Activated T-cell treated with anti-CD3 and anti-CD28 coated beads, Interleukin-2, amount 50 U/mL, for 72 hours (primary cell): ENCODE results near the gene FERMT2. TPM values are rescaled to one million over a fixed set of nuclear protein-coding genes. Genes with fewer than 3 reads are reported as not detected.
A peak's percentile ranks its signal among the peaks of the same experiment; 100 is the strongest.

Source experiments
- ATAC-seq, 2 donors: fragments of 150-1000 bp; cut with Tn5 transposase; replicated peaks in 1 of 2; 2 replicates each; pipeline ENCODE4 v1.10.0; 2021; ENCODE audit warnings: moderate library complexity in 2 of 2, mild to moderate bottlenecking in 1 of 2
- DNase-seq, 2 donors: peaks; one replicate each; pipeline ENCODE4 v3.0.0; 2021 to 2022; ENCODE audit warnings: mixed read lengths in 1 of 2
- H3K27ac Mint-ChIP-seq: one replicate; pipeline ENCODE4 v1.8.0; 2022; ENCODE audit warnings: mild to moderate bottlenecking, moderate library complexity, mixed read lengths
- H3K27me3 Mint-ChIP-seq: one replicate; pipeline ENCODE4 v1.8.0; 2022; ENCODE audit warnings: low read depth, mixed read lengths
- H3K36me3 Mint-ChIP-seq, 2 donors: one replicate each; pipeline ENCODE4 v1.8.0; 2022; ENCODE audit warnings: mixed read lengths in 2 of 2, mild to moderate bottlenecking in 1 of 2; ENCODE audit not compliant: insufficient read depth in 2 of 2
- H3K4me1 Mint-ChIP-seq: one replicate; pipeline ENCODE4 v1.8.0; 2022; ENCODE audit warnings: low read depth, mixed read lengths
- H3K4me3 Mint-ChIP-seq, 2 donors: one replicate each; pipeline ENCODE4 v1.8.0; 2022; ENCODE audit warnings: mild to moderate bottlenecking in 2 of 2, mixed read lengths in 2 of 2, moderate library complexity in 2 of 2
- H3K9me3 Mint-ChIP-seq, 2 donors: one replicate each; pipeline ENCODE4 v1.8.0; 2022; ENCODE audit warnings: mixed read lengths in 2 of 2
- total RNA-seq, 2 donors: library from RNA; stranded (reverse); gene quantifications; one replicate each; pipeline ENCODE4 v1.2.3, GENCODE V29; 2022

The FERMT2 gene
- total RNA-seq, result 10 to 100 TPM; 12.1 to 18.8 TPM

GRCh38 chr14:52950898-52951680 is at the start of gene FERMT2:
Gene FERMT2, minus strand, starts transcription at chr14:52951050. Its CDS starts 482 bp downstream, at chr14:52950568.
- peak within 1 kb of the TSS; percentile 89 to 91 for H3K4me3 Mint-ChIP-seq
- peaks cover 3 to 5% of the 10 kb centered on the region in 2 donors for H3K36me3 Mint-ChIP-seq
- no peaks in the 10 kb centered on the region for H3K9me3 Mint-ChIP-seq
- H3K27ac Mint-ChIP-seq, result peak within 1 kb of the TSS; percentile 43
- peak; percentile 30 to 51 for DNase-seq
- H3K4me1 Mint-ChIP-seq, result peaks cover 31% of the 10 kb centered on the region
- peaks cover 54% of the 10 kb centered on the region for H3K27me3 Mint-ChIP-seq
- ATAC-seq, result peak; percentile 69 to 72

- H3K27ac Mint-ChIP-seq, result no peak overlapping the region
- H3K27me3 Mint-ChIP-seq, result no peaks in the 10 kb centered on the region
- H3K4me3 Mint-ChIP-seq, result no peak overlapping the region
- H3K36me3 Mint-ChIP-seq, result no peaks in the 10 kb centered on the region
- no peaks in the 10 kb centered on the region for H3K9me3 Mint-ChIP-seq
- H3K4me1 Mint-ChIP-seq, result no peaks in the 10 kb centered on the region
- ATAC-seq, result no peak
- no peak for DNase-seq
Observed at GRCh38 chr14:52998376-52999015, 47.6 kb upstream of the FERMT2 start.

- Mint-ChIP-seq H3K4me3 (no peak overlapping the region), H3K36me3 (no peaks in the 10 kb centered on the region), H3K9me3 (no peaks in the 10 kb centered on the region), H3K27ac (no peak overlapping the region), H3K4me1 (no peaks in the 10 kb centered on the region), H3K27me3 (peaks cover 6% of the 10 kb centered on the region)
- no peak for DNase-seq
- no peak for ATAC-seq
Observed at GRCh38 chr14:52996493-52996892, 45.6 kb upstream of the FERMT2 start.

GRCh38 chr14:52995998-52996397 is 45.1 kb upstream of the FERMT2 start:
- DNase-seq (no peak), ATAC-seq (no peak)
- no peaks in the 10 kb centered on the region for H3K9me3 Mint-ChIP-seq
- no peaks in the 10 kb centered on the region for H3K4me1 Mint-ChIP-seq
- H3K4me3 Mint-ChIP-seq, result no peak overlapping the region
- peaks cover 6% of the 10 kb centered on the region for H3K27me3 Mint-ChIP-seq
- no peaks in the 10 kb centered on the region for H3K36me3 Mint-ChIP-seq
- no peak overlapping the region for H3K27ac Mint-ChIP-seq

GRCh38 chr14:52992236-52992870 is 41.5 kb upstream of the FERMT2 start:
- no peaks in the 10 kb centered on the region for H3K4me1 Mint-ChIP-seq
- DNase-seq (no peak), ATAC-seq (no peak)
- H3K27me3 Mint-ChIP-seq, result peaks cover 6% of the 10 kb centered on the region
- H3K36me3 Mint-ChIP-seq, result peaks cover 0 to 1% of the 10 kb centered on the region in 2 donors
- H3K27ac Mint-ChIP-seq, result no peak overlapping the region
- H3K4me3 Mint-ChIP-seq, result no peak overlapping the region
- H3K9me3 Mint-ChIP-seq, result no peaks in the 10 kb centered on the region

- Mint-ChIP-seq H3K9me3 (peaks cover 0 to 1% of the 10 kb centered on the region in 2 donors), H3K4me3 (no peak overlapping the region), H3K27ac (no peak overlapping the region), H3K27me3 (peaks cover 5% of the 10 kb centered on the region), H3K36me3 (peaks cover 0 to 1% of the 10 kb centered on the region in 2 donors), H3K4me1 (no peaks in the 10 kb centered on the region)
- ATAC-seq (no peak), DNase-seq (no peak)
Observed at GRCh38 chr14:52988139-52988538, 37.3 kb upstream of the FERMT2 start.

GRCh38 chr14:52987514-52987913 is 36.7 kb upstream of the FERMT2 start:
- peaks cover 0 to 1% of the 10 kb centered on the region in 2 donors for H3K9me3 Mint-ChIP-seq
- DNase-seq, result no peak
- H3K4me1 Mint-ChIP-seq, result no peaks in the 10 kb centered on the region
- no peak overlapping the region for H3K27ac Mint-ChIP-seq
- H3K27me3 Mint-ChIP-seq, result no peaks in the 10 kb centered on the region
- H3K4me3 Mint-ChIP-seq, result no peak overlapping the region
- ATAC-seq, result no peak
- peaks cover 0 to 1% of the 10 kb centered on the region in 2 donors for H3K36me3 Mint-ChIP-seq

- H3K4me1 Mint-ChIP-seq, result no peaks in the 10 kb centered on the region
- peak in 1 of 2 donors; percentile 79 for ATAC-seq
- peaks cover 0 to 1% of the 10 kb centered on the region in 2 donors for H3K9me3 Mint-ChIP-seq
- H3K27me3 Mint-ChIP-seq, result no peaks in the 10 kb centered on the region
- no peak for DNase-seq
- no peak overlapping the region for H3K27ac Mint-ChIP-seq
- H3K36me3 Mint-ChIP-seq, result peaks cover 0 to 1% of the 10 kb centered on the region in 2 donors
- no peak overlapping the region for H3K4me3 Mint-ChIP-seq
Observed at GRCh38 chr14:52987042-52987441, 36.2 kb upstream of the FERMT2 start.

- no peak overlapping the region for H3K4me3 Mint-ChIP-seq
- no peaks in the 10 kb centered on the region for H3K27me3 Mint-ChIP-seq
- peaks cover 1 to 2% of the 10 kb centered on the region in 2 donors for H3K36me3 Mint-ChIP-seq
- H3K9me3 Mint-ChIP-seq, result no peaks in the 10 kb centered on the region
- ATAC-seq (no peak), DNase-seq (no peak)
- H3K27ac Mint-ChIP-seq, result no peak overlapping the region
- no peaks in the 10 kb centered on the region for H3K4me1 Mint-ChIP-seq
Observed at GRCh38 chr14:52977798-52978197, 26.9 kb upstream of the FERMT2 start.

- H3K4me1 Mint-ChIP-seq, result no peaks in the 10 kb centered on the region
- H3K36me3 Mint-ChIP-seq, result peaks cover 1 to 5% of the 10 kb centered on the region in 2 donors
- H3K4me3 Mint-ChIP-seq, result no peak overlapping the region
- peaks cover 11% of the 10 kb centered on the region for H3K27me3 Mint-ChIP-seq
- H3K27ac Mint-ChIP-seq, result no peak overlapping the region
- ATAC-seq, result no peak
- DNase-seq, result no peak
- H3K9me3 Mint-ChIP-seq, result peaks cover 0 to 5% of the 10 kb centered on the region in 2 donors
Observed at GRCh38 chr14:52974406-52974805, 23.6 kb upstream of the FERMT2 start.

GRCh38 chr14:52961060-52961639 is 10.3 kb upstream of the FERMT2 start:
- DNase-seq, result peak; percentile 47 to 58
- Mint-ChIP-seq H3K4me3 (peak overlapping the region; percentile 7 to 15), H3K36me3 (no peaks in the 10 kb centered on the region), H3K27ac (no peak overlapping the region), H3K9me3 (no peaks in the 10 kb centered on the region), H3K4me1 (peaks cover 11% of the 10 kb centered on the region), H3K27me3 (no peaks in the 10 kb centered on the region)
- peak; percentile 89 to 91 for ATAC-seq

- H3K9me3 Mint-ChIP-seq, result no peaks in the 10 kb centered on the region
- peaks cover 11% of the 10 kb centered on the region for H3K4me1 Mint-ChIP-seq
- ATAC-seq (peak; percentile 50 to 82), DNase-seq (peak in 1 of 2 donors; percentile 19)
- no peak overlapping the region for H3K4me3 Mint-ChIP-seq
- H3K27ac Mint-ChIP-seq, result no peak overlapping the region
- H3K27me3 Mint-ChIP-seq, result no peaks in the 10 kb centered on the region
- no peaks in the 10 kb centered on the region for H3K36me3 Mint-ChIP-seq
Observed at GRCh38 chr14:52960627-52961026, 9.8 kb upstream of the FERMT2 start.
